ENCODE results near the gene ARHGEF3. TPM values are rescaled to one million over a fixed set of nuclear protein-coding genes. Genes with fewer than 3 reads are reported as not detected.

The ARHGEF3 gene
- total RNA-seq, 1 experiment from 2014 or later: 10.2 TPM

DNA sequence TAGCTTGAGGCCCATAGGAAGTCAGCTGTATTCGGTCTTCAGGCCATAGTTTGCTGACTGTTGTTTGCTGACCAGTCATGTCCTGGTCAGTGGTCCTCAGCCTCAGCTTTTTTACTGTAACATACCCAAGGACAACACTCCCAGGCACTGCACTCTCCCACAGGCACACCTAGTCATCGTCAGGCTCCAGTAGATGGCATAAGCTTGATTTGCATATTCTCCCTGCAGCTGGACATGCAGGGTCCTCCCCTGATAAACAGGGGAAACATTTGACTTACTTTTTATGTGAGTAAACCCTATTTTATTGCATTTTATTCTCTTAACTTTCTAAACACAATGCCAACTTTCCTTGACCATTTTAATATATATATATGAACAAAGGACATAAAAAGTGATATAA is 22.9 kb downstream of the ARHGEF3 start:
- no TSS peak for BruUV-seq (replicated peaks)
- H3K4me3 Mint-ChIP-seq (ENCODE audit: unreplicated experiment): no peak overlapping the region
- no peak for DNase-seq
- no peak overlapping the region for H3K4me3 ChIP-seq (ENCODE audit: low read depth, low read length)
- intact Hi-C loops (cut with micrococcal nuclease; ENCODE audit: unreplicated experiment): no loop called here
- peaks cover 23% of the 10 kb centered on the region for H3K4me1 ChIP-seq
- no peaks in the 10 kb centered on the region for H3K36me3 ChIP-seq (ENCODE audit: control insufficient read depth, insufficient read depth, low read length)
- TF ChIP-seq, protein P1, sequence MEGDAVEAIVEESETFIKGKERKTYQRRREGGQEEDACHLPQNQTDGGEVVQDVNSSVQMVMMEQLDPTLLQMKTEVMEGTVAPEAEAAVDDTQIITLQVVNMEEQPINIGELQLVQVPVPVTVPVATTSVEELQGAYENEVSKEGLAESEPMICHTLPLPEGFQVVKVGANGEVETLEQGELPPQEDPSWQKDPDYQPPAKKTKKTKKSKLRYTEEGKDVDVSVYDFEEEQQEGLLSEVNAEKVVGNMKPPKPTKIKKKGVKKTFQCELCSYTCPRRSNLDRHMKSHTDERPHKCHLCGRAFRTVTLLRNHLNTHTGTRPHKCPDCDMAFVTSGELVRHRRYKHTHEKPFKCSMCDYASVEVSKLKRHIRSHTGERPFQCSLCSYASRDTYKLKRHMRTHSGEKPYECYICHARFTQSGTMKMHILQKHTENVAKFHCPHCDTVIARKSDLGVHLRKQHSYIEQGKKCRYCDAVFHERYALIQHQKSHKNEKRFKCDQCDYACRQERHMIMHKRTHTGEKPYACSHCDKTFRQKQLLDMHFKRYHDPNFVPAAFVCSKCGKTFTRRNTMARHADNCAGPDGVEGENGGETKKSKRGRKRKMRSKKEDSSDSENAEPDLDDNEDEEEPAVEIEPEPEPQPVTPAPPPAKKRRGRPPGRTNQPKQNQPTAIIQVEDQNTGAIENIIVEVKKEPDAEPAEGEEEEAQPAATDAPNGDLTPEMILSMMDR (IDR thresholded peaks at IDR 0.05; ENCODE audit: insufficient read depth in 1 of 2, low read depth in 1 of 2, low read length in 1 of 2, severe bottlenecking in 1 of 2, unreplicated experiment in 1 of 2): no peak
- POLR2A ChIA-PET: no interaction called here
- H3K4me1 Mint-ChIP-seq (ENCODE audit: low read depth, unreplicated experiment): peaks cover 25% of the 10 kb centered on the region
- H3K36me3 Mint-ChIP-seq (ENCODE audit: insufficient read depth, unreplicated experiment): no peaks in the 10 kb centered on the region
- H3K27ac Mint-ChIP-seq (ENCODE audit: unreplicated experiment): no peak overlapping the region
- no peaks in the 10 kb centered on the region for H3K9me3 ChIP-seq
- H3K9me3 Mint-ChIP-seq (ENCODE audit: unreplicated experiment): no peaks in the 10 kb centered on the region
- no peaks in the 10 kb centered on the region for H3K27me3 Mint-ChIP-seq (ENCODE audit: insufficient read depth, unreplicated experiment)
- CTCF ChIA-PET: no interaction called here
- H3K27me3 ChIP-seq (replicated peaks; ENCODE audit: control insufficient read depth, insufficient read depth, low read length): no peaks in the 10 kb centered on the region

GRCh38 chr3:56776556-56776950 is 25.2 kb downstream of the ARHGEF3 start:
- no peaks in the 10 kb centered on the region for H3K27me3 Mint-ChIP-seq (ENCODE audit: insufficient read depth, unreplicated experiment)
- no peak overlapping the region for H3K27ac Mint-ChIP-seq (ENCODE audit: unreplicated experiment)
- ChIA-PET POLR2A (no interaction called here), CTCF (no interaction called here)
- H3K9me3 Mint-ChIP-seq (ENCODE audit: unreplicated experiment): no peaks in the 10 kb centered on the region
- no TSS peak for BruUV-seq (replicated peaks)
- H3K4me3 Mint-ChIP-seq (ENCODE audit: unreplicated experiment): no peak overlapping the region
- peaks cover 6% of the 10 kb centered on the region for H3K36me3 Mint-ChIP-seq (ENCODE audit: insufficient read depth, unreplicated experiment)
- TF ChIP-seq, protein P1 (IDR thresholded peaks at IDR 0.05; ENCODE audit: insufficient read depth in 1 of 2, low read depth in 1 of 2, low read length in 1 of 2, severe bottlenecking in 1 of 2, unreplicated experiment in 1 of 2): no peak
- no peaks in the 10 kb centered on the region for H3K9me3 ChIP-seq
- intact Hi-C loops (cut with micrococcal nuclease; ENCODE audit: unreplicated experiment): no loop called here
- H3K4me3 ChIP-seq (ENCODE audit: low read depth, low read length): no peak overlapping the region
- H3K36me3 ChIP-seq (ENCODE audit: control insufficient read depth, insufficient read depth, low read length): no peaks in the 10 kb centered on the region
- no peak for DNase-seq
- peaks cover 3% of the 10 kb centered on the region for H3K4me1 ChIP-seq
- H3K4me1 Mint-ChIP-seq (ENCODE audit: low read depth, unreplicated experiment): peaks cover 8% of the 10 kb centered on the region
- H3K27me3 ChIP-seq (replicated peaks; ENCODE audit: control insufficient read depth, insufficient read depth, low read length): no peaks in the 10 kb centered on the region

DNA sequence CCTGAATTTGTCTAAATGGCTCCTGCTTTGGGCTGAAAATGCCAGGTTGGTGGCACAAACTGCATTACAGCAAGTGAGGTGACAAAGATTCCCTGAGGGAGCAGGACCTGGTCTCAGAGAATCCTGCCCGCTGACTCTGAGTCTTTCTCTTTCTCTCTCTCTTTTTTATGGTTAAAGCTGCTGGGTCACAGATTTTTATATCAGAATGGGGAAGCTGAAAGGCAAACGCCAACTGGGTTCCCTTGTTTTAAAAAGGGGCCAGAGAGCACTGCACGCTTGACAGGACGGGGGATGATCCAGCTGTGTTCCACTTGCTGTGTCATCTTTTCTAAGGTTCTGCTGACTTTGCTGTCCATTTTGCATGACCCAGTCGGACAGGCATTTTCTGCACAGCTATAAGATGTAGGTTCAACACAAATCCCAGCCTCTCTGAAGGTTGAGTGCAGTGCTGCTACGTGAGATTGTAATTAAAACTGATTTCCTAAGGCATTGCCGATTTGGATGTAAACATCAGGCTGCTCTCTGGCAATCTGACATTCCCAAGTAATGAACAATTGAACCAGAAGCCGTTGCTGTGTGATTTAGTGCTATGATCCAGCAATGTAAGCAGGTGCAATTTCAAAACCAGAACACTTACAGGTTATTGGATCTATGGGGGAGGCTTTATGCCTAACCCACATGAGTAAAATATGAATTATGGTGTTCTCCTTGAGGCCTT is 25.8 kb downstream of the ARHGEF3 start:
- TF ChIP-seq, protein P1 (IDR thresholded peaks at IDR 0.05; ENCODE audit: insufficient read depth in 1 of 2, low read depth in 1 of 2, low read length in 1 of 2, severe bottlenecking in 1 of 2, unreplicated experiment in 1 of 2): no peak
- Mint-ChIP-seq H3K27me3 (ENCODE audit: insufficient read depth, unreplicated experiment) (no peaks in the 10 kb centered on the region), H3K4me3 (ENCODE audit: unreplicated experiment) (no peak overlapping the region), H3K9me3 (ENCODE audit: unreplicated experiment) (no peaks in the 10 kb centered on the region), H3K4me1 (ENCODE audit: low read depth, unreplicated experiment) (peaks cover 5% of the 10 kb centered on the region), H3K36me3 (ENCODE audit: insufficient read depth, unreplicated experiment) (peaks cover 6% of the 10 kb centered on the region), H3K27ac (ENCODE audit: unreplicated experiment) (no peak overlapping the region)
- H3K9me3 ChIP-seq: no peaks in the 10 kb centered on the region
- no peak for DNase-seq
- no peaks in the 10 kb centered on the region for H3K36me3 ChIP-seq (ENCODE audit: control insufficient read depth, insufficient read depth, low read length)
- no peak overlapping the region for H3K4me3 ChIP-seq (ENCODE audit: low read depth, low read length)
- H3K4me1 ChIP-seq: no peaks in the 10 kb centered on the region; the same call in 1 of the 2 replicates
- no peaks in the 10 kb centered on the region for H3K27me3 ChIP-seq (replicated peaks; ENCODE audit: control insufficient read depth, insufficient read depth, low read length)
- ChIA-PET POLR2A (no interaction called here), CTCF (no interaction called here)
- no TSS peak for BruUV-seq (replicated peaks)
- intact Hi-C loops (cut with micrococcal nuclease; ENCODE audit: unreplicated experiment): no loop called here
